ENCODE measurements around the gene ENO1. TPM values are rescaled to one million over a fixed set of nuclear protein-coding genes. Genes with fewer than 3 reads are reported as not detected.

ENO1 gene
- total and polyA plus RNA-seq, 9 of the 15 experiments (the other 6 are each of a cell fraction or from before 2014, with no cell fraction given), result 2,249 to 7,472 (median 2,868) TPM

DNA sequence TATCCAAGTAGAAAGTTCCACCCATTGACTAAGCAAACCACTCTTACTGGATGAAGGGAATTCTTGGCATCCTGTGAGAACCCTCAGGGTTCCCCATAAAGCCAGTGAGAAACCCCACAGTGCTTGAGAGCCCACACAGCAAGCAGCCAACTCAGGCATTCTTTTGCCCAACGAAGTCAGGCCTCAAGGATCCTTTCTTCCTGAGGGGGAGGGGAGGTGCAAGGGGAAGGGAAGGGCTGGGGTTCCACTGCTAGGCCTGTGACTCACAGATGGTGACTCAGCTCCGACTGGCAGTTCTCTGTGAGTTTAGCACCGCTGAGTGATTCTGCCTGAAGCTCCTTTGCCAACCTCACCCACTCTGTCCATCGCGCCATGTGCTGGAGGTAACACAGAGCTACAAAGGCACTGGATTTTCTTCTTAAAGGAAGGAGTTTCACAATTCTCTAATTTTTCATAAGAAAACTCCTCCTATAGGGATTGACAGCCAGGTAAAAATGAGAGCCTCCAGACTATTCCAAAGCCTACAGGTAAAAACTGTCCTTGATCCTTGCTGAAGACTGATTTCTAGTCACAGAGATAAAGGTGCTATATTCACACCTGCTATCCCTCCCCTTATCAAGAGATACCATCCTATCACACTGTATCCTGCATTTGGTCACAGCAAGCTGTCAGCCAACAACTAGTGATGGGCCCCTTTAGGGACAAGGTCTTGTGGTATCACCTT, 4.8 kb downstream of the ENO1 start (continued):
- TF ChIP-seq RERE (CRISPR knock-in tag; IDR thresholded peaks at IDR 0.05; ENCODE audit: borderline replicate concordance), result no peak
- TF ChIP-seq SMARCA4 (IDR thresholded peaks at IDR 0.05), result peak; percentile 97
- TF ChIP-seq SPI1 (IDR thresholded peaks at IDR 0.05; ENCODE audit: borderline replicate concordance, low read depth, low read length), result peak; percentile 67
- 0 out of 2 replicates have a peak, but pooled peaks have one; percentile 46 for TF ChIP-seq THRAP3 (IDR thresholded peaks at IDR 0.05; ENCODE audit: borderline replicate concordance)
- TF ChIP-seq SMAD1 (IDR thresholded peaks at IDR 0.05; ENCODE audit: low read depth, low read length, partially characterized antibody), result no peak
- TF ChIP-seq, protein P1, sequence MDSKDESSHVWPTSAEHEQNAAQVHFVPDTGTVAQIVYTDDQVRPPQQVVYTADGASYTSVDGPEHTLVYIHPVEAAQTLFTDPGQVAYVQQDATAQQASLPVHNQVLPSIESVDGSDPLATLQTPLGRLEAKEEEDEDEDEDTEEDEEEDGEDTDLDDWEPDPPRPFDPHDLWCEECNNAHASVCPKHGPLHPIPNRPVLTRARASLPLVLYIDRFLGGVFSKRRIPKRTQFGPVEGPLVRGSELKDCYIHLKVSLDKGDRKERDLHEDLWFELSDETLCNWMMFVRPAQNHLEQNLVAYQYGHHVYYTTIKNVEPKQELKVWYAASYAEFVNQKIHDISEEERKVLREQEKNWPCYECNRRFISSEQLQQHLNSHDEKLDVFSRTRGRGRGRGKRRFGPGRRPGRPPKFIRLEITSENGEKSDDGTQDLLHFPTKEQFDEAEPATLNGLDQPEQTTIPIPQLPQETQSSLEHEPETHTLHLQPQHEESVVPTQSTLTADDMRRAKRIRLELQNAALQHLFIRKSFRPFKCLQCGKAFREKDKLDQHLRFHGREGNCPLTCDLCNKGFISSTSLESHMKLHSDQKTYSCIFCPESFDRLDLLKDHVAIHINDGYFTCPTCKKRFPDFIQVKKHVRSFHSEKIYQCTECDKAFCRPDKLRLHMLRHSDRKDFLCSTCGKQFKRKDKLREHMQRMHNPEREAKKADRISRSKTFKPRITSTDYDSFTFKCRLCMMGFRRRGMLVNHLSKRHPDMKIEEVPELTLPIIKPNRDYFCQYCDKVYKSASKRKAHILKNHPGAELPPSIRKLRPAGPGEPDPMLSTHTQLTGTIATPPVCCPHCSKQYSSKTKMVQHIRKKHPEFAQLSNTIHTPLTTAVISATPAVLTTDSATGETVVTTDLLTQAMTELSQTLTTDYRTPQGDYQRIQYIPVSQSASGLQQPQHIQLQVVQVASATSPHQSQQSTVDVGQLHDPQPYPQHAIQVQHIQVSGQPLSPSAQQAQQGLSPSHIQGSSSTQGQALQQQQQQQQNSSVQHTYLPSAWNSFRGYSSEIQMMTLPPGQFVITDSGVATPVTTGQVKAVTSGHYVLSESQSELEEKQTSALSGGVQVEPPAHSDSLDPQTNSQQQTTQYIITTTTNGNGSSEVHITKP (IDR thresholded peaks at IDR 0.05; ENCODE audit: partially characterized antibody), result peak; percentile 92
- TF ChIP-seq NR3C1 (CRISPR knock-in tag; IDR thresholded peaks at IDR 0.05), result no peak
- TF ChIP-seq TCF7L2 (IDR thresholded peaks at IDR 0.05; ENCODE audit: low read depth, low read length), result no peak
- TF ChIP-seq ADNP (tag; IDR thresholded peaks at IDR 0.05), result no peak
- TF ChIP-seq ZNF282 (CRISPR knock-in tag; IDR thresholded peaks at IDR 0.05), result no peak
- TF ChIP-seq HOMEZ (CRISPR knock-in tag; IDR thresholded peaks at IDR 0.05), result no peak
- TF ChIP-seq, protein P2, sequence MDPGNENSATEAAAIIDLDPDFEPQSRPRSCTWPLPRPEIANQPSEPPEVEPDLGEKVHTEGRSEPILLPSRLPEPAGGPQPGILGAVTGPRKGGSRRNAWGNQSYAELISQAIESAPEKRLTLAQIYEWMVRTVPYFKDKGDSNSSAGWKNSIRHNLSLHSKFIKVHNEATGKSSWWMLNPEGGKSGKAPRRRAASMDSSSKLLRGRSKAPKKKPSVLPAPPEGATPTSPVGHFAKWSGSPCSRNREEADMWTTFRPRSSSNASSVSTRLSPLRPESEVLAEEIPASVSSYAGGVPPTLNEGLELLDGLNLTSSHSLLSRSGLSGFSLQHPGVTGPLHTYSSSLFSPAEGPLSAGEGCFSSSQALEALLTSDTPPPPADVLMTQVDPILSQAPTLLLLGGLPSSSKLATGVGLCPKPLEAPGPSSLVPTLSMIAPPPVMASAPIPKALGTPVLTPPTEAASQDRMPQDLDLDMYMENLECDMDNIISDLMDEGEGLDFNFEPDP (CRISPR knock-in tag; IDR thresholded peaks at IDR 0.05), result no peak
- no peak; the same call in none of the 2 replicates for TF ChIP-seq ZEB2 (IDR thresholded peaks at IDR 0.05)
- TF ChIP-seq SOX6 (IDR thresholded peaks at IDR 0.05), result no peak
